SJCRH30 (cell line): ENCODE measurements around the gene SCNN1B. TPM values are rescaled to one million over a fixed set of nuclear protein-coding genes. Genes with fewer than 3 reads are reported as not detected.

ENCODE experiments used
- DNase-seq, 2 experiments: peaks; one replicate each; pipeline ENCODE4 v3.0.0-alpha.2; 2015 to 2020
- H3K27ac ChIP-seq: fragments of 250-450 bp; sonication (Bioruptor Pico); 2 replicates; pipeline ENCODE4 v1.5.1; 2020; ENCODE audit warnings: mild to moderate bottlenecking, moderate library complexity
- H3K27me3 ChIP-seq: fragments of 250-450 bp; sonication (Bioruptor Pico); 2 replicates; pipeline ENCODE4 v1.5.1; 2020; ENCODE audit warnings: mild to moderate bottlenecking, moderate library complexity
- H3K36me3 ChIP-seq: fragments of 250-450 bp; sonication (Bioruptor Pico); 2 replicates; pipeline ENCODE4 v1.5.1; 2020; ENCODE audit warnings: mild to moderate bottlenecking, moderate library complexity
- H3K4me1 ChIP-seq: fragments of 250-450 bp; sonication (Bioruptor Pico); 2 replicates; pipeline ENCODE4 v1.5.1; 2020; ENCODE audit warnings: mild to moderate bottlenecking, moderate library complexity
- H3K4me3 ChIP-seq: fragments of 250-450 bp; sonication (Bioruptor Pico); 2 replicates; pipeline ENCODE4 v1.5.1; 2020; ENCODE audit warnings: mild to moderate bottlenecking, moderate library complexity
- H3K9me3 ChIP-seq: fragments of 250-450 bp; sonication (Bioruptor Pico); replicated peaks from 2 replicates; pipeline ENCODE4 v1.5.1; 2020; ENCODE audit warnings: mild to moderate bottlenecking, moderate library complexity
- total RNA-seq: library from RNA; depleted of rRNA; stranded (reverse); fragments of >200 nt; shearing (Covaris generic); gene quantifications from 2 replicates; pipeline ENCODE4 v1.2.3, GENCODE V29; 2014

SCNN1B gene
- total RNA-seq, 1 experiment from 2014 or later: not detected

- H3K4me3 ChIP-seq: no peak overlapping the region
- peak; percentile 68 to 70 for DNase-seq
- H3K9me3 ChIP-seq: no peaks in the 10 kb centered on the region
- no peaks in the 10 kb centered on the region for H3K27me3 ChIP-seq
- H3K27ac ChIP-seq: peak overlapping the region; percentile 20
- H3K36me3 ChIP-seq: peaks cover 8% of the 10 kb centered on the region; the same call in 1 of the 2 replicates
- peaks cover 14% of the 10 kb centered on the region for H3K4me1 ChIP-seq
These were observed 101.4 kb downstream of the SCNN1B start for GRCh38 chr16:23403547-23403946.

GRCh38 chr16:23406024-23406423 is 103.9 kb downstream of the SCNN1B start:
- H3K9me3 ChIP-seq: no peaks in the 10 kb centered on the region
- no peak for DNase-seq
- peaks cover 14% of the 10 kb centered on the region for H3K4me1 ChIP-seq
- no peak overlapping the region for H3K27ac ChIP-seq
- no peak overlapping the region for H3K4me3 ChIP-seq
- H3K27me3 ChIP-seq: no peaks in the 10 kb centered on the region
- peaks cover 7% of the 10 kb centered on the region; the same call in 1 of the 2 replicates for H3K36me3 ChIP-seq

- peaks cover 14% of the 10 kb centered on the region for H3K4me1 ChIP-seq
- no peak for DNase-seq
- no peaks in the 10 kb centered on the region for H3K9me3 ChIP-seq
- H3K27ac ChIP-seq: no peak overlapping the region
- peaks cover 7% of the 10 kb centered on the region; the same call in 1 of the 2 replicates for H3K36me3 ChIP-seq
- no peaks in the 10 kb centered on the region for H3K27me3 ChIP-seq
- no peak overlapping the region for H3K4me3 ChIP-seq
These were observed 104.6 kb downstream of the SCNN1B start for GRCh38 chr16:23406546-23407240.

GRCh38 chr16:23407436-23408127 is 105.5 kb downstream of the SCNN1B start:
- Histone ChIP-seq H3K27me3 (no peaks in the 10 kb centered on the region), H3K27ac (no peak overlapping the region), H3K4me1 (peaks cover 14% of the 10 kb centered on the region), H3K9me3 (no peaks in the 10 kb centered on the region), H3K4me3 (no peak overlapping the region), H3K36me3 (peaks cover 7% of the 10 kb centered on the region; the same call in 1 of the 2 replicates)
- no peak for DNase-seq

GRCh38 chr16:23408242-23408822 is 106.2 kb downstream of the SCNN1B start:
- Histone ChIP-seq H3K9me3 (no peaks in the 10 kb centered on the region), H3K27me3 (no peaks in the 10 kb centered on the region), H3K4me3 (no peak overlapping the region), H3K4me1 (peaks cover 11% of the 10 kb centered on the region), H3K27ac (peak overlapping the region; percentile 44), H3K36me3 (no peaks in the 10 kb centered on the region)
- peak in 1 of 2 experiments; percentile 26 for DNase-seq

GRCh38 chr16:23408823-23409298 is 106.8 kb downstream of the SCNN1B start:
- Histone ChIP-seq H3K27ac (peak overlapping the region; percentile 44), H3K4me3 (no peak overlapping the region), H3K36me3 (no peaks in the 10 kb centered on the region), H3K27me3 (no peaks in the 10 kb centered on the region), H3K4me1 (peaks cover 7% of the 10 kb centered on the region), H3K9me3 (no peaks in the 10 kb centered on the region)
- DNase-seq: peak; percentile 37 to 53

- H3K4me3 ChIP-seq: no peak overlapping the region
- H3K36me3 ChIP-seq: no peaks in the 10 kb centered on the region
- no peak overlapping the region for H3K27ac ChIP-seq
- no peaks in the 10 kb centered on the region for H3K9me3 ChIP-seq
- peaks cover under 1% of the 10 kb centered on the region; the same call in 1 of the 2 replicates for H3K4me1 ChIP-seq
- no peak for DNase-seq
- H3K27me3 ChIP-seq: no peaks in the 10 kb centered on the region
These were observed 107.4 kb downstream of the SCNN1B start for GRCh38 chr16:23409522-23409921.

- H3K27ac ChIP-seq: no peak overlapping the region
- H3K9me3 ChIP-seq: no peaks in the 10 kb centered on the region
- no peak for DNase-seq
- H3K27me3 ChIP-seq: no peaks in the 10 kb centered on the region
- no peaks in the 10 kb centered on the region for H3K4me1 ChIP-seq
- H3K4me3 ChIP-seq: no peak overlapping the region
- H3K36me3 ChIP-seq: no peaks in the 10 kb centered on the region
These were observed 108.1 kb downstream of the SCNN1B start for GRCh38 chr16:23410176-23410575.

- Histone ChIP-seq H3K9me3 (no peaks in the 10 kb centered on the region), H3K27ac (no peak overlapping the region), H3K4me1 (no peaks in the 10 kb centered on the region), H3K27me3 (no peaks in the 10 kb centered on the region), H3K36me3 (no peaks in the 10 kb centered on the region), H3K4me3 (no peak overlapping the region)
- DNase-seq: no peak
These were observed 112.6 kb downstream of the SCNN1B start for GRCh38 chr16:23414731-23415130.

GRCh38 chr16:23416816-23417215 is 114.7 kb downstream of the SCNN1B start:
- no peaks in the 10 kb centered on the region for H3K27me3 ChIP-seq
- H3K4me3 ChIP-seq: no peak overlapping the region
- H3K27ac ChIP-seq: no peak overlapping the region
- H3K36me3 ChIP-seq: no peaks in the 10 kb centered on the region
- no peaks in the 10 kb centered on the region for H3K9me3 ChIP-seq
- H3K4me1 ChIP-seq: no peaks in the 10 kb centered on the region
- DNase-seq: no peak

- Histone ChIP-seq H3K9me3 (no peaks in the 10 kb centered on the region), H3K4me3 (no peak overlapping the region), H3K27me3 (no peaks in the 10 kb centered on the region), H3K36me3 (no peaks in the 10 kb centered on the region), H3K27ac (no peak overlapping the region), H3K4me1 (no peaks in the 10 kb centered on the region)
- DNase-seq: no peak
These were observed 117.9 kb downstream of the SCNN1B start for GRCh38 chr16:23420011-23420410.

GRCh38 chr16:23423496-23424049 is 121.5 kb downstream of the SCNN1B start:
- H3K36me3 ChIP-seq: no peaks in the 10 kb centered on the region
- H3K9me3 ChIP-seq: no peaks in the 10 kb centered on the region
- no peak overlapping the region for H3K27ac ChIP-seq
- no peak overlapping the region for H3K4me3 ChIP-seq
- no peaks in the 10 kb centered on the region for H3K27me3 ChIP-seq
- peak; percentile 10 to 20 for DNase-seq
- no peaks in the 10 kb centered on the region for H3K4me1 ChIP-seq

- no peaks in the 10 kb centered on the region for H3K9me3 ChIP-seq
- H3K4me1 ChIP-seq: no peaks in the 10 kb centered on the region
These were observed 122.3 kb downstream of the SCNN1B start for GRCh38 chr16:23424292-23424958.

GRCh38 chr16:23428351-23428750 is 126.2 kb downstream of the SCNN1B start:
- no peak for DNase-seq

More at GRCh38 chr16:23424292-23424958, 122.3 kb downstream of the SCNN1B start:
- H3K27me3 ChIP-seq: no peaks in the 10 kb centered on the region
- H3K27ac ChIP-seq: no peak overlapping the region
- no peak for DNase-seq
- H3K4me3 ChIP-seq: no peak overlapping the region
- H3K36me3 ChIP-seq: no peaks in the 10 kb centered on the region

More at GRCh38 chr16:23428351-23428750, 126.2 kb downstream of the SCNN1B start:
- H3K9me3 ChIP-seq: no peaks in the 10 kb centered on the region
- H3K27me3 ChIP-seq: no peaks in the 10 kb centered on the region
- H3K4me1 ChIP-seq: no peaks in the 10 kb centered on the region
- peaks cover 6% of the 10 kb centered on the region; the same call in 1 of the 2 replicates for H3K36me3 ChIP-seq
- no peak overlapping the region for H3K27ac ChIP-seq
- H3K4me3 ChIP-seq: no peak overlapping the region
